Thymus (tissue), 11 donors: ENCODE measurements around the gene CNTNAP5. TPM values are rescaled to one million over a fixed set of nuclear protein-coding genes. Genes with fewer than 3 reads are reported as not detected.

Experiments used
- DNase-seq, 9 donors: peaks; one replicate each; pipeline ENCODE4 v3.0.0-alpha.2; 2013; ENCODE audit warnings: low spot score in 9 of 9, low read depth in 6 of 9, missing footprints in 1 of 9
- H3K27ac ChIP-seq, 2 donors: one replicate each; pipeline ENCODE4 v1.5.1; 2013; ENCODE audit warnings: control low read depth in 1 of 2, low read depth in 1 of 2, low read length in 1 of 2, mild to moderate bottlenecking in 1 of 2, moderate library complexity in 1 of 2
- H3K27me3 ChIP-seq, 2 donors: one replicate each; pipeline ENCODE4 v1.5.1; 2013; ENCODE audit warnings: low read length in 1 of 2; ENCODE audit not compliant: control insufficient read depth in 2 of 2, insufficient read depth in 1 of 2
- H3K36me3 ChIP-seq, 2 donors: one replicate each; pipeline ENCODE4 v1.5.1; 2013; ENCODE audit warnings: low read length in 1 of 2, mild to moderate bottlenecking in 1 of 2, moderate library complexity in 1 of 2; ENCODE audit not compliant: control insufficient read depth in 2 of 2, insufficient read depth in 2 of 2
- H3K4me1 ChIP-seq, 2 donors: one replicate each; pipeline ENCODE4 v1.5.1; 2013; ENCODE audit warnings: low read length in 2 of 2; ENCODE audit not compliant: control insufficient read depth in 2 of 2, insufficient read depth in 2 of 2
- H3K4me3 ChIP-seq, 2 donors: one replicate each; pipeline ENCODE4 v1.5.1; 2013; ENCODE audit warnings: low read length in 2 of 2, control low read depth in 1 of 2, mild to moderate bottlenecking in 1 of 2
- H3K9me3 ChIP-seq, 2 donors: one replicate each; pipeline ENCODE4 v1.5.1; 2013; ENCODE audit warnings: low read length in 1 of 2, mild to moderate bottlenecking in 1 of 2; ENCODE audit not compliant: control insufficient read depth in 2 of 2, insufficient read depth in 1 of 2
- WGBS: extraction: QIAGEN DNeasy Blood & Tissue Kit; methylation state at CpG from one replicate; pipeline ENCODE4 v1.1.7; 2013; 5-methylcytosine and 5-hydroxymethylcytosine counted together
- polyA plus RNA-seq: library from polyadenylated mRNA; stranded (reverse); fragments of 200-250 nt; gene quantifications from one replicate; pipeline ENCODE4 v1.2.3, GENCODE V29; 2013
- total RNA-seq: library from RNA; stranded (reverse); fragments of 120-200 nt; gene quantifications from one replicate; pipeline ENCODE4 v1.2.4, GENCODE V29; 2013
- donor health status: healthy.

Gene CNTNAP5
- total and polyA plus RNA-seq, 2 donors = 0.02 to 0.14 TPM

GRCh38 chr2:124586210-124586609 is 561.1 kb downstream of the CNTNAP5 start:
- Histone ChIP-seq H3K4me3 (no peak overlapping the region), H3K27me3 (no peaks in the 10 kb centered on the region), H3K4me1 (no peaks in the 10 kb centered on the region), H3K27ac (no peak overlapping the region), H3K9me3 (no peaks in the 10 kb centered on the region), H3K36me3 (no peaks in the 10 kb centered on the region)
- WGBS = 94% methylated on average over 3 of the region's 3 CpGs
- no peak for DNase-seq

DNA sequence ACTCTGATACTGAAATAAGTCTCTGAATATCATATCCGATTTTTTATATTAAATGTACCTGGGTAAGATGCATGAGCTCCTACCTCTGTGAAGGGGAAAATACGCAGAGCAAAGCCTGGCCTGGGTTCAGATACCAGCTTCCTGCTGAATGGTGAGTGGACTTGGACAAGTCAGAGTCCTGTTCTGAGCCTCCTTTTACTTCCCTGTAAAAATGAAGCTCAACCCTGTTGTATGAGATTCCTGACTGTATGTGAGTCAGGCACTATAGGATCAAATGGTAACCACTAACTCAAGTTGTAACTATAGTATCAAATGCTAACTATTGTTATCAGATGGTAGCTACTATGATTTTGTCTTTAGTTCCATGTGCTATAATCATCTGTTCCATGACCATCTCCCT is 561.7 kb downstream of the CNTNAP5 start:
- WGBS = 91% methylated on average over 2 of the region's 2 CpGs
- Histone ChIP-seq H3K27me3 (no peaks in the 10 kb centered on the region), H3K4me1 (no peaks in the 10 kb centered on the region), H3K36me3 (no peaks in the 10 kb centered on the region), H3K27ac (no peak overlapping the region), H3K4me3 (no peak overlapping the region), H3K9me3 (no peaks in the 10 kb centered on the region)
- no peak for DNase-seq

DNA sequence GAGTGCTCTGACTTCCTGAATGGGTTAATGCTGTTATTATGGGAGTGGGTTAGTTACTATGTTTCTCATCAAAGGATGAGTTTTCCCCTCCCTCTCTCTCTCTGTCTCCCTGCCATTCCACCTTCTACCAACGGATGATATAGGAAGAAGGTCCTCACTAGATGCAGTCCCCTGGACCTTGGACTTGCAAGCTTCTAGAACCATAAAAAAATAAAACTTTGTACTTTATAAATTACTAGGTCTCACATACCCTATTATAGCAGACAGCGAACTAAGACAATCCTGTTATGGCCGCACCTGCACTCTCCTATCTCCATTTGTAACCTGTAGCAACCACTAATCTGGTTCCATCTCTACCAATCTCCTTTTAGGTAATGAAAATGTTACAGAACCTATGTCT is 564.9 kb downstream of the CNTNAP5 start:
- no peak overlapping the region for H3K4me3 ChIP-seq
- 96% methylated on average over 3 of the region's 3 CpGs for WGBS
- no peaks in the 10 kb centered on the region for H3K36me3 ChIP-seq
- H3K27me3 ChIP-seq = no peaks in the 10 kb centered on the region
- H3K4me1 ChIP-seq = no peaks in the 10 kb centered on the region
- H3K9me3 ChIP-seq = no peaks in the 10 kb centered on the region
- no peak for DNase-seq
- H3K27ac ChIP-seq = no peak overlapping the region

GRCh38 chr2:124602759-124603158 is 577.7 kb downstream of the CNTNAP5 start:
- Histone ChIP-seq H3K4me3 (no peak overlapping the region), H3K4me1 (no peaks in the 10 kb centered on the region), H3K9me3 (no peaks in the 10 kb centered on the region), H3K36me3 (no peaks in the 10 kb centered on the region), H3K27ac (no peak overlapping the region), H3K27me3 (no peaks in the 10 kb centered on the region)
- DNase-seq = no peak

DNA sequence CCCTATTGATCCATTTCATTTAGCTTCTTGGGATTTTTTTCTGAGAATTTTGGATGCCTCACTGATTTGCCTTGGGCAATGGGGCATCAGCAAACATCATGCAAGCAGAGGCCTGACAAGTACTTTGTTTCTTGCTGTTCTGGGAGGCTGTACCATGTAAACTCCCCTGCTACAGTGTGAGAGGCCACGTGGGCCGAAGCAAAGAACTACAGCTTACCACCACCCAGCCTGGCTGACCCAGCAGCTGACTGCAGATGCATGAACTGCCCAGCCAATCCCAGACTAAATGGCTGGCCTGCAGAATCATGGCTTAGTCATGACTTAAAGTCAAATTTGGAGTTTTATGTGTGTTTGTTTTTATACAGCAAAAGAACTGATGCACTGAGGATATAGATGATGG is 579.9 kb downstream of the CNTNAP5 start:
- H3K27ac ChIP-seq = no peak overlapping the region
- 82% methylated on average over 2 of the region's 2 CpGs for WGBS
- no peak overlapping the region for H3K4me3 ChIP-seq
- H3K9me3 ChIP-seq = no peaks in the 10 kb centered on the region
- H3K27me3 ChIP-seq = no peaks in the 10 kb centered on the region
- no peaks in the 10 kb centered on the region for H3K4me1 ChIP-seq
- H3K36me3 ChIP-seq = no peaks in the 10 kb centered on the region
- no peak for DNase-seq

- Histone ChIP-seq H3K4me1 (no peaks in the 10 kb centered on the region), H3K27ac (no peak overlapping the region), H3K4me3 (no peak overlapping the region), H3K27me3 (no peaks in the 10 kb centered on the region), H3K36me3 (no peaks in the 10 kb centered on the region), H3K9me3 (no peaks in the 10 kb centered on the region)
- WGBS = 92% methylated on average over 2 of the region's 2 CpGs
- no peak for DNase-seq
Measured at GRCh38 chr2:124607679-124608078, 582.6 kb downstream of the CNTNAP5 start.

- no peaks in the 10 kb centered on the region for H3K27me3 ChIP-seq
- 84% methylated on average over 6 of the region's 6 CpGs for WGBS
- no peak overlapping the region for H3K4me3 ChIP-seq
- H3K36me3 ChIP-seq = no peaks in the 10 kb centered on the region
- H3K9me3 ChIP-seq = no peaks in the 10 kb centered on the region
- no peaks in the 10 kb centered on the region for H3K4me1 ChIP-seq
- H3K27ac ChIP-seq = no peak overlapping the region
- DNase-seq = no peak
Measured at GRCh38 chr2:124609667-124610066, 584.6 kb downstream of the CNTNAP5 start.

DNA sequence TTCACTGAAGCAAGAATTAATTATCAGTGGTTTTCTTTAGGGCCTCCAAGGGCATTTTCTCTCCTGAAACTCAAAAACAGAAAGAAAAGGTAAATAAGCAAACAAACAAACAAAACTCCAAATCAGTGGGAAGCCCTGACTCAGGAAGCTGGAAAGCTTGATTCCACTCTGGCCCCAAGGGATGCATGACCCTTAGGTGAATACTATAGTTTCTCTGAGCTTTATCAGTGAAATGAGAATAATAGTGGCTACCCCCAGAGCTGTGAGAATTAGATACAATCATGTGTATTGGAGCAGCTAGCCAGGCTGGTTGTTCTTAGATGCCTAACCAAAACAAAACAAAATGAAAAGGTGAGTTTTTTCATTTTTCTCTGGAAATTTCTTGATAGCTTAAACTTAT is 585.1 kb downstream of the CNTNAP5 start:
- no peak for DNase-seq
- H3K9me3 ChIP-seq = no peaks in the 10 kb centered on the region
- H3K27me3 ChIP-seq = no peaks in the 10 kb centered on the region
- no peak overlapping the region for H3K27ac ChIP-seq
- H3K4me3 ChIP-seq = no peak overlapping the region
- H3K36me3 ChIP-seq = no peaks in the 10 kb centered on the region
- no peaks in the 10 kb centered on the region for H3K4me1 ChIP-seq

- WGBS = 95% methylated on average over 10 of the region's 10 CpGs
- no peaks in the 10 kb centered on the region for H3K4me1 ChIP-seq
- no peak for DNase-seq
- no peak overlapping the region for H3K27ac ChIP-seq
- no peaks in the 10 kb centered on the region for H3K9me3 ChIP-seq
- H3K36me3 ChIP-seq = no peaks in the 10 kb centered on the region
- no peak overlapping the region for H3K4me3 ChIP-seq
- H3K27me3 ChIP-seq = no peaks in the 10 kb centered on the region
Measured at GRCh38 chr2:124610866-124611265, 585.8 kb downstream of the CNTNAP5 start.

DNA sequence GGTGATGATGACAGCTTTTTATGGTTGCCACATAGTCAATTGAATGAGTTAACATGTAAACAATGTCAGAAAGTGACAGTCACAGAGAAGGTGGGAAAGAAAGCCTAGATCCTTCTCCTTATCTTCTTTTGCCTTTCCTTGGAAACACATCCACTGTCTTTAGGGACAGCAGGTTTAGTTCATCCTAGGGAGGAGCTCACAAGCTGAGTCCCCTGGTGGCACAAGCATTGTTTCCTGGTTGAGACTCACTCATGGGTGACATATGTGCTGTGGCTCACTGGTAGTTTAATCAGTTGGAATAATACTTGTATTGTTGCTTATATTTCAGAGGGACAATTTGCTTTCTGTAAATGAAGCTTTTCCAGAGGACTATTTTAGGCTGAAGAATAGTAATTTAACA is 598.5 kb downstream of the CNTNAP5 start:
- H3K4me1 ChIP-seq = no peaks in the 10 kb centered on the region
- H3K4me3 ChIP-seq = no peak overlapping the region
- no peaks in the 10 kb centered on the region for H3K36me3 ChIP-seq
- H3K9me3 ChIP-seq = no peaks in the 10 kb centered on the region
- H3K27ac ChIP-seq = no peak overlapping the region
- no peak for DNase-seq
- H3K27me3 ChIP-seq = no peaks in the 10 kb centered on the region
